Calu3 (cell line): ENCODE measurements around the gene KIF26A. TPM values are rescaled to one million over a fixed set of nuclear protein-coding genes. Genes with fewer than 3 reads are reported as not detected.

Experiments used
- BruUV-seq: library from RNA; stranded (reverse); fragments of 400-500 nt; replicated peaks from 2 replicates; lab custom pipeline; 2021; lab: Mats Ljungman, UMichigan
- CTCF ChIA-PET: fragments of 300-600 bp; sonication (Branson Sonifier 250); formaldehyde crosslinking; loops from one replicate; lab custom pipeline; 2022; ENCODE audit warnings: antibody characterized with exemption; lab: Charles Lee
- DNase-seq: peaks from one replicate; pipeline ENCODE4 v3.0.0; 2022
- H3K27ac Mint-ChIP-seq: one replicate; pipeline ENCODE4 v1.8.0; 2022; ENCODE audit warnings: mixed read lengths; ENCODE audit not compliant: unreplicated experiment
- H3K27me3 Mint-ChIP-seq: one replicate; pipeline ENCODE4 v1.8.0; 2022; ENCODE audit warnings: mixed read lengths; ENCODE audit not compliant: unreplicated experiment
- H3K36me3 Mint-ChIP-seq: one replicate; pipeline ENCODE4 v1.8.0; 2022; ENCODE audit warnings: mild to moderate bottlenecking, moderate library complexity, mixed read lengths; ENCODE audit not compliant: insufficient read depth, unreplicated experiment
- H3K4me1 Mint-ChIP-seq: one replicate; pipeline ENCODE4 v1.8.0; 2022; ENCODE audit warnings: mild to moderate bottlenecking, low read depth, mixed read lengths; ENCODE audit not compliant: unreplicated experiment
- H3K4me3 Mint-ChIP-seq: one replicate; pipeline ENCODE4 v1.8.0; 2022; ENCODE audit warnings: mild to moderate bottlenecking, low read depth, moderate library complexity, mixed read lengths; ENCODE audit not compliant: unreplicated experiment
- H3K9me3 Mint-ChIP-seq: one replicate; pipeline ENCODE4 v1.8.0; 2022; ENCODE audit warnings: low read depth, mixed read lengths; ENCODE audit not compliant: unreplicated experiment
- intact Hi-C: fragments of 100-400 bp; cut with micrococcal nuclease; formaldehyde crosslinking; loops from one replicate; pipeline ENCODE4 v1.10.0; 2022; ENCODE audit not compliant: unreplicated experiment
- total RNA-seq: library from RNA; stranded (reverse); gene quantifications from 2 replicates; pipeline ENCODE4 v1.2.3, GENCODE V29; 2022
- TF ChIP-seq, protein P1 (sequence below): fragments of 200-600 bp; IDR thresholded peaks from one replicate; pipeline ENCODE4 v1.8.0; 2022; ENCODE audit warnings: antibody characterized with exemption; ENCODE audit not compliant: unreplicated experiment

KIF26A gene
- total RNA-seq, 1 experiment from 2014 or later, result 0.07 TPM

- intact Hi-C loops, result no loop called here
- TF ChIP-seq, protein P1, sequence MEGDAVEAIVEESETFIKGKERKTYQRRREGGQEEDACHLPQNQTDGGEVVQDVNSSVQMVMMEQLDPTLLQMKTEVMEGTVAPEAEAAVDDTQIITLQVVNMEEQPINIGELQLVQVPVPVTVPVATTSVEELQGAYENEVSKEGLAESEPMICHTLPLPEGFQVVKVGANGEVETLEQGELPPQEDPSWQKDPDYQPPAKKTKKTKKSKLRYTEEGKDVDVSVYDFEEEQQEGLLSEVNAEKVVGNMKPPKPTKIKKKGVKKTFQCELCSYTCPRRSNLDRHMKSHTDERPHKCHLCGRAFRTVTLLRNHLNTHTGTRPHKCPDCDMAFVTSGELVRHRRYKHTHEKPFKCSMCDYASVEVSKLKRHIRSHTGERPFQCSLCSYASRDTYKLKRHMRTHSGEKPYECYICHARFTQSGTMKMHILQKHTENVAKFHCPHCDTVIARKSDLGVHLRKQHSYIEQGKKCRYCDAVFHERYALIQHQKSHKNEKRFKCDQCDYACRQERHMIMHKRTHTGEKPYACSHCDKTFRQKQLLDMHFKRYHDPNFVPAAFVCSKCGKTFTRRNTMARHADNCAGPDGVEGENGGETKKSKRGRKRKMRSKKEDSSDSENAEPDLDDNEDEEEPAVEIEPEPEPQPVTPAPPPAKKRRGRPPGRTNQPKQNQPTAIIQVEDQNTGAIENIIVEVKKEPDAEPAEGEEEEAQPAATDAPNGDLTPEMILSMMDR, result no peak
- no peak for DNase-seq
Observed at GRCh38 chr14:104196461-104197140, 58.2 kb downstream of the KIF26A start.

GRCh38 chr14:104197449-104198247 lies 59.3 kb downstream of the KIF26A start:
- H3K36me3 Mint-ChIP-seq, result no peaks in the 10 kb centered on the region
- no peaks in the 10 kb centered on the region for H3K9me3 Mint-ChIP-seq
- no peak overlapping the region for H3K4me3 Mint-ChIP-seq
- H3K27me3 Mint-ChIP-seq, result no peaks in the 10 kb centered on the region
- DNase-seq, result no peak
- H3K4me1 Mint-ChIP-seq, result no peaks in the 10 kb centered on the region
- BruUV-seq, result no TSS peak
- TF ChIP-seq, protein P1, result no peak
- no peak overlapping the region for H3K27ac Mint-ChIP-seq
- intact Hi-C loops, result no loop called here
- CTCF ChIA-PET, result no interaction called here

More at GRCh38 chr14:104196461-104197140, 58.2 kb downstream of the KIF26A start:
- Mint-ChIP-seq H3K4me3 (no peak overlapping the region), H3K27me3 (peaks cover 9% of the 10 kb centered on the region), H3K9me3 (no peaks in the 10 kb centered on the region), H3K36me3 (no peaks in the 10 kb centered on the region), H3K4me1 (no peaks in the 10 kb centered on the region), H3K27ac (no peak overlapping the region)
- CTCF ChIA-PET, result no interaction called here
- no TSS peak for BruUV-seq

- Mint-ChIP-seq H3K27me3 (no peaks in the 10 kb centered on the region), H3K4me1 (no peaks in the 10 kb centered on the region), H3K36me3 (no peaks in the 10 kb centered on the region), H3K27ac (no peak overlapping the region), H3K4me3 (no peak overlapping the region), H3K9me3 (no peaks in the 10 kb centered on the region)
- no TSS peak for BruUV-seq
- CTCF ChIA-PET, result interaction anchor here (0.7 kb wide), 1 partner anchor 99 kb away, joined by 4 read pairs; no protein-coding TSS in a partner anchor
- TF ChIP-seq, protein P1, result no peak
- intact Hi-C loops, result no loop called here
- DNase-seq, result no peak
Observed at GRCh38 chr14:104199266-104199895, 61.0 kb downstream of the KIF26A start.

GRCh38 chr14:104200106-104200505 lies 61.7 kb downstream of the KIF26A start:
- BruUV-seq, result no TSS peak
- DNase-seq, result no peak
- Mint-ChIP-seq H3K4me1 (no peaks in the 10 kb centered on the region), H3K9me3 (no peaks in the 10 kb centered on the region), H3K36me3 (no peaks in the 10 kb centered on the region), H3K27me3 (no peaks in the 10 kb centered on the region), H3K27ac (no peak overlapping the region), H3K4me3 (no peak overlapping the region)
- TF ChIP-seq, protein P1, result no peak
- CTCF ChIA-PET, result no interaction called here
- intact Hi-C loops, result no loop called here
